Measurements from ENCODE around the gene IFNL1.

DNA sequence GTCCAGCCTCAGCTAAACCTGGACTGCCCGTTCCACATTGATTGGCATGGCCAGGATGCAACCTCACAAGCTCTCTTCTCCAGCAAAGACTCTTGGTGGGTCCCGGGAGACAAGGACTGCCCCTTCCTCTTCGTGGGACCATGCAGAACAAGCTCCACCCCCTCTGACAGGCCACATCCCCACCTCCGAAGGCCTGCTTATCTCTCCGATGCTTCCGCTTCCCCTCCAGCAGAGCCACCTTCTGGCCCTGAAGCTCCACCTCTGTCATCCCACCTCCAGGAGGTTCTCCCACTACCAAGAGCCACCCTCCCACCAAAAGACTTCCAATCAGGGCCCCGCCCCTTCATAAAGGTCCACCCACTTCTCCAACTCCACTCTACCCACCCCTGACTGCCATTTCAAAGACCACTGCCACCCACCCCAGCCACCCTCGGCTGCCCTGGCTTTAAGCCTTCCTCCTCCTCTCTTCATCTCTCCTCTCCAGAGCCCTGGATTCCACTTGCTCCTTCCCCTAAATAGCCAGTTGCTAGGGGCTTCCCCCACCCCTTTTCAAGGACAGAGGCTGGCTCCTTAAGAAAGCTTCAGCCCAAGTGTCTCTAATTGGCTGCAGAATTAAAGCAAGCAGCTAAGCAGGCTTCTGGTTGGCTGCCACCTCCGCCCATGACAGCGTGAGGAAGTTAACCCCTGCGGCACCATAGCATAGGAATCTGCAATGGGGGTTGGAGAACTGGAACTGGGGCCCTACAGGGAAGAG lies 14.5 kb downstream of the IFNL1 start:
- TF ChIP-seq, protein P1, sequence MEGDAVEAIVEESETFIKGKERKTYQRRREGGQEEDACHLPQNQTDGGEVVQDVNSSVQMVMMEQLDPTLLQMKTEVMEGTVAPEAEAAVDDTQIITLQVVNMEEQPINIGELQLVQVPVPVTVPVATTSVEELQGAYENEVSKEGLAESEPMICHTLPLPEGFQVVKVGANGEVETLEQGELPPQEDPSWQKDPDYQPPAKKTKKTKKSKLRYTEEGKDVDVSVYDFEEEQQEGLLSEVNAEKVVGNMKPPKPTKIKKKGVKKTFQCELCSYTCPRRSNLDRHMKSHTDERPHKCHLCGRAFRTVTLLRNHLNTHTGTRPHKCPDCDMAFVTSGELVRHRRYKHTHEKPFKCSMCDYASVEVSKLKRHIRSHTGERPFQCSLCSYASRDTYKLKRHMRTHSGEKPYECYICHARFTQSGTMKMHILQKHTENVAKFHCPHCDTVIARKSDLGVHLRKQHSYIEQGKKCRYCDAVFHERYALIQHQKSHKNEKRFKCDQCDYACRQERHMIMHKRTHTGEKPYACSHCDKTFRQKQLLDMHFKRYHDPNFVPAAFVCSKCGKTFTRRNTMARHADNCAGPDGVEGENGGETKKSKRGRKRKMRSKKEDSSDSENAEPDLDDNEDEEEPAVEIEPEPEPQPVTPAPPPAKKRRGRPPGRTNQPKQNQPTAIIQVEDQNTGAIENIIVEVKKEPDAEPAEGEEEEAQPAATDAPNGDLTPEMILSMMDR (IDR thresholded peaks at IDR 0.05): no peak
- TF ChIP-seq POLR2A (IDR thresholded peaks at IDR 0.05): no peak

Measured in uterus (tissue), 2 donors.